ENCODE results near the gene RAD54L2.

- no peak for TF ChIP-seq CTCF (IDR thresholded peaks at IDR 0.05)
- TF ChIP-seq KDM1A (IDR thresholded peaks at IDR 0.05; ENCODE audit: low read depth): no peak
- TF ChIP-seq BHLHE40 (IDR thresholded peaks at IDR 0.05; ENCODE audit: low read depth, low read length): no peak
- no peak for TF ChIP-seq CBX8 (IDR thresholded peaks at IDR 0.05)
- TF ChIP-seq POLR2A (IDR thresholded peaks at IDR 0.05; ENCODE audit: low read length): no peak
- no peak for TF ChIP-seq RAD21 (conservative IDR thresholded peaks at IDR 0.05 in 1 of 2, IDR thresholded peaks at IDR 0.05 in 1 of 2)
- no peak for TF ChIP-seq HEYL (CRISPR knock-in tag; IDR thresholded peaks at IDR 0.05)
- no peak for TF ChIP-seq TP53 (CRISPR knock-in tag; IDR thresholded peaks at IDR 0.05)
- TF ChIP-seq JUN (IDR thresholded peaks at IDR 0.05): no peak
- TF ChIP-seq GATA3 (IDR thresholded peaks at IDR 0.05; ENCODE audit: borderline replicate concordance): no peak
Measured at GRCh38 chr3:51535146-51536019, 3.1 kb upstream of the RAD54L2 start.

All from A549 (cell line).